BLaER1 (cell line): ENCODE measurements around the gene MMP17.

Source experiments
- H3K27ac ChIP-seq: shearing (Covaris generic); formaldehyde crosslinking; 2 replicates; pipeline ENCODE4 v1.8.1; 2022
- H3K27me3 ChIP-seq: shearing (Covaris generic); formaldehyde crosslinking; 2 replicates; pipeline ENCODE4 v1.8.1; 2022
- H3K36me3 ChIP-seq: shearing (Covaris generic); formaldehyde crosslinking; 2 replicates; pipeline ENCODE4 v1.8.1; 2022
- H3K4me1 ChIP-seq: shearing (Covaris generic); formaldehyde crosslinking; 2 replicates; pipeline ENCODE4 v1.8.1; 2022
- H3K4me2 ChIP-seq: shearing (Covaris generic); formaldehyde crosslinking; 2 replicates; pipeline ENCODE4 v1.8.1; 2022
- H3K4me3 ChIP-seq: shearing (Covaris generic); formaldehyde crosslinking; 2 replicates; pipeline ENCODE4 v1.8.1; 2022
- H3K9ac ChIP-seq: shearing (Covaris generic); formaldehyde crosslinking; 2 replicates; pipeline ENCODE4 v1.8.1; 2022
- H3K9me3 ChIP-seq: shearing (Covaris generic); formaldehyde crosslinking; 2 replicates; pipeline ENCODE4 v1.8.1; 2022
- H4K20me1 ChIP-seq: shearing (Covaris generic); formaldehyde crosslinking; 2 replicates; pipeline ENCODE4 v1.8.1; 2022
- Cebpa-rat ChIP-seq: shearing (Covaris generic); IDR thresholded peaks from 2 replicates; pipeline ENCODE4 v1.8.1; 2022

The MMP17 gene

GRCh38 chr12:131827961-131828534 is at the start of gene MMP17:
Gene MMP17 (plus strand): TSS chr12:131828393. CDS start chr12:131828495, 102 bp downstream.
- TF ChIP-seq Cebpa-rat = no peak
- Histone ChIP-seq H4K20me1 (peaks cover 41% of the 10 kb centered on the region), H3K4me1 (peaks cover 68% of the 10 kb centered on the region), H3K9me3 (no peaks in the 10 kb centered on the region), H3K27ac (peak within 1 kb of the TSS; percentile 76), H3K27me3 (peaks cover 43% of the 10 kb centered on the region), H3K9ac (peak within 1 kb of the TSS; percentile 78), H3K4me3 (peak within 1 kb of the TSS; percentile 77), H3K36me3 (no peaks in the 10 kb centered on the region), H3K4me2 (peak within 1 kb of the TSS; percentile 96)

GRCh38 chr12:131779027-131779426 is 49.2 kb upstream of the MMP17 start:
- Histone ChIP-seq H3K4me3 (no peak overlapping the region), H3K27ac (no peak overlapping the region), H3K27me3 (no peaks in the 10 kb centered on the region), H3K36me3 (peaks cover 50% of the 10 kb centered on the region), H4K20me1 (peaks cover 7% of the 10 kb centered on the region; the same call in 1 of the 2 replicates), H3K4me2 (no peak overlapping the region), H3K9ac (no peak overlapping the region), H3K9me3 (no peaks in the 10 kb centered on the region), H3K4me1 (peaks cover 85% of the 10 kb centered on the region)
- TF ChIP-seq Cebpa-rat = no peak

GRCh38 chr12:131782061-131782460 is 46.1 kb upstream of the MMP17 start:
- Histone ChIP-seq H3K27ac (peak overlapping the region; percentile 71; the same call in 1 of the 2 replicates), H3K4me2 (peak overlapping the region; percentile 86), H3K9me3 (no peaks in the 10 kb centered on the region), H3K27me3 (no peaks in the 10 kb centered on the region), H3K36me3 (peaks cover 74% of the 10 kb centered on the region), H3K4me3 (no peak overlapping the region), H4K20me1 (peaks cover 9% of the 10 kb centered on the region; the same call in 1 of the 2 replicates), H3K9ac (no peak overlapping the region), H3K4me1 (peaks cover 86% of the 10 kb centered on the region)
- TF ChIP-seq Cebpa-rat = no peak

GRCh38 chr12:131783915-131784541 is 44.2 kb upstream of the MMP17 start:
- H3K4me3 ChIP-seq = peak overlapping the region; percentile 27; the same call in 1 of the 2 replicates
- peak overlapping the region; percentile 64; the same call in 1 of the 2 replicates for H3K27ac ChIP-seq
- H4K20me1 ChIP-seq = peaks cover 9% of the 10 kb centered on the region; the same call in 1 of the 2 replicates
- peaks cover 80% of the 10 kb centered on the region for H3K4me1 ChIP-seq
- TF ChIP-seq Cebpa-rat = no peak
- H3K9ac ChIP-seq = peak overlapping the region; percentile 48; the same call in 1 of the 2 replicates
- H3K4me2 ChIP-seq = peak overlapping the region; percentile 86
- no peaks in the 10 kb centered on the region for H3K9me3 ChIP-seq
- no peaks in the 10 kb centered on the region for H3K27me3 ChIP-seq
- H3K36me3 ChIP-seq = peaks cover 78% of the 10 kb centered on the region

GRCh38 chr12:131784909-131785762 is 43.1 kb upstream of the MMP17 start:
- TF ChIP-seq Cebpa-rat = no peak
- H4K20me1 ChIP-seq = peaks cover 9% of the 10 kb centered on the region; the same call in 1 of the 2 replicates
- H3K4me2 ChIP-seq = peak overlapping the region; percentile 86
- H3K9me3 ChIP-seq = peaks cover 5% of the 10 kb centered on the region
- H3K27ac ChIP-seq = peak overlapping the region; percentile 56; the same call in 1 of the 2 replicates
- peaks cover 69% of the 10 kb centered on the region for H3K4me1 ChIP-seq
- no peak overlapping the region for H3K4me3 ChIP-seq
- no peaks in the 10 kb centered on the region for H3K27me3 ChIP-seq
- H3K36me3 ChIP-seq = peaks cover 78% of the 10 kb centered on the region
- peak overlapping the region; percentile 25; the same call in 1 of the 2 replicates for H3K9ac ChIP-seq

- Histone ChIP-seq H3K36me3 (peaks cover 78% of the 10 kb centered on the region), H3K4me3 (no peak overlapping the region), H4K20me1 (peaks cover 9% of the 10 kb centered on the region; the same call in 1 of the 2 replicates), H3K4me1 (peaks cover 62% of the 10 kb centered on the region), H3K9ac (peak overlapping the region; percentile 25; the same call in 1 of the 2 replicates), H3K4me2 (peak overlapping the region; percentile 86), H3K27me3 (no peaks in the 10 kb centered on the region), H3K9me3 (peaks cover 12% of the 10 kb centered on the region), H3K27ac (peak overlapping the region; percentile 56)
- no peak for TF ChIP-seq Cebpa-rat
Measured at GRCh38 chr12:131785763-131786330, 42.3 kb upstream of the MMP17 start.

GRCh38 chr12:131786331-131786730 is 41.9 kb upstream of the MMP17 start:
- Histone ChIP-seq H3K27me3 (no peaks in the 10 kb centered on the region), H3K4me2 (peak overlapping the region; percentile 86), H3K4me1 (peaks cover 61% of the 10 kb centered on the region), H3K4me3 (no peak overlapping the region), H3K27ac (peak overlapping the region; percentile 56), H4K20me1 (peaks cover 9% of the 10 kb centered on the region; the same call in 1 of the 2 replicates), H3K9me3 (peaks cover 14% of the 10 kb centered on the region), H3K9ac (no peak overlapping the region), H3K36me3 (peaks cover 80% of the 10 kb centered on the region)
- no peak for TF ChIP-seq Cebpa-rat

- peak overlapping the region; percentile 86; the same call in 1 of the 2 replicates for H3K4me2 ChIP-seq
- peaks cover 9% of the 10 kb centered on the region; the same call in 1 of the 2 replicates for H4K20me1 ChIP-seq
- peak overlapping the region; percentile 56 for H3K27ac ChIP-seq
- H3K9ac ChIP-seq = no peak overlapping the region
- TF ChIP-seq Cebpa-rat = no peak
- peaks cover 52% of the 10 kb centered on the region for H3K4me1 ChIP-seq
- no peaks in the 10 kb centered on the region for H3K27me3 ChIP-seq
- no peak overlapping the region for H3K4me3 ChIP-seq
- peaks cover 14% of the 10 kb centered on the region for H3K9me3 ChIP-seq
- H3K36me3 ChIP-seq = peaks cover 80% of the 10 kb centered on the region
Measured at GRCh38 chr12:131787143-131787660, 41.0 kb upstream of the MMP17 start.

GRCh38 chr12:131788070-131788469 is 40.1 kb upstream of the MMP17 start:
- Histone ChIP-seq H3K9ac (no peak overlapping the region), H3K4me1 (peaks cover 43% of the 10 kb centered on the region), H3K27me3 (no peaks in the 10 kb centered on the region), H3K9me3 (peaks cover 14% of the 10 kb centered on the region), H3K4me3 (no peak overlapping the region), H3K27ac (no peak overlapping the region), H4K20me1 (peaks cover 9% of the 10 kb centered on the region; the same call in 1 of the 2 replicates), H3K4me2 (no peak overlapping the region), H3K36me3 (peaks cover 84% of the 10 kb centered on the region)
- no peak for TF ChIP-seq Cebpa-rat
